Activated effector memory CD4-positive, alpha-beta T cell treated with Interleukin-2 at 50 U/mL for 16 hours (primary cell): ENCODE results near the gene RET.
"Not testable (repeated sequence)": the region's sequence is repeated elsewhere in the genome, so short reads cannot be mapped to it uniquely, and the experiment has no call there.

Experiments
- DNase-seq: peaks from one replicate; pipeline ENCODE4 v3.0.0-alpha.2; 2020

RET gene

GRCh38 chr10:43079856-43080255 lies 3.0 kb downstream of the RET start:
- no peak for DNase-seq

- no peak for DNase-seq
Observed at GRCh38 chr10:43082087-43082486, 5.2 kb downstream of the RET start.

GRCh38 chr10:43082746-43083145 lies 5.9 kb downstream of the RET start:
- no peak for DNase-seq

- no peak for DNase-seq
Observed at GRCh38 chr10:43083764-43084163, 6.9 kb downstream of the RET start.

GRCh38 chr10:43084812-43085211 lies 7.9 kb downstream of the RET start:
- DNase-seq: no peak

GRCh38 chr10:43086321-43086942 lies 9.6 kb downstream of the RET start:
- DNase-seq: no peak

- no peak for DNase-seq
Observed at GRCh38 chr10:43089519-43089918, 12.7 kb downstream of the RET start.

- no peak for DNase-seq
Observed at GRCh38 chr10:43090188-43090587, 13.3 kb downstream of the RET start.

GRCh38 chr10:43090664-43091063 lies 13.8 kb downstream of the RET start:
- DNase-seq: no peak

GRCh38 chr10:43091846-43092245 lies 15.0 kb downstream of the RET start:
- DNase-seq: no peak

GRCh38 chr10:43093423-43094076 lies 16.7 kb downstream of the RET start:
- DNase-seq: no peak

- no peak for DNase-seq
Observed at GRCh38 chr10:43094085-43094484, 17.2 kb downstream of the RET start.

- DNase-seq: not testable (repeated sequence)
Observed at GRCh38 chr10:43099339-43099738, 22.5 kb downstream of the RET start.

- no peak for DNase-seq
Observed at GRCh38 chr10:43099928-43100327, 23.1 kb downstream of the RET start.

- no peak for DNase-seq
Observed at GRCh38 chr10:43100366-43100765, 23.5 kb downstream of the RET start.

GRCh38 chr10:43102063-43102828 lies 25.4 kb downstream of the RET start:
- DNase-seq: no peak

- DNase-seq: peak; percentile 65
Observed at GRCh38 chr10:43105102-43105955, 28.5 kb downstream of the RET start.

GRCh38 chr10:43105956-43106229 lies 29.0 kb downstream of the RET start:
- DNase-seq: no peak

- DNase-seq: no peak
Observed at GRCh38 chr10:43106256-43107091, 29.6 kb downstream of the RET start.

- no peak for DNase-seq
Observed at GRCh38 chr10:43108951-43109350, 32.1 kb downstream of the RET start.

- DNase-seq: no peak
Observed at GRCh38 chr10:43109671-43110249, 32.9 kb downstream of the RET start.
